Coronary artery (tissue), 2 donors: ENCODE data around the gene SERINC4.
"Not testable (repeated sequence)": the region's sequence is repeated elsewhere in the genome, so short reads cannot be mapped to it uniquely, and the experiment has no call there.

ENCODE experiments used
- DNase-seq: peaks from one replicate; pipeline ENCODE4 v3.0.0-alpha.2; 2017; ENCODE audit warnings: low spot score
- H3K27ac ChIP-seq, 2 donors: fragments of 200-600 bp; sonication (generic); one replicate each; pipeline ENCODE4 v1.5.1; 2016 to 2019
- H3K4me3 ChIP-seq: fragments of 200-600 bp; sonication (generic); 2 replicates; pipeline ENCODE4 v1.5.1; 2016; ENCODE audit warnings: mild to moderate bottlenecking, moderate library complexity
- TF ChIP-seq, protein P1 (sequence below): fragments of 200-600 bp; sonication (generic); IDR thresholded peaks from one replicate; pipeline ENCODE4 v1.5.1; 2019; ENCODE audit warnings: antibody characterized with exemption

SERINC4 gene

DNA sequence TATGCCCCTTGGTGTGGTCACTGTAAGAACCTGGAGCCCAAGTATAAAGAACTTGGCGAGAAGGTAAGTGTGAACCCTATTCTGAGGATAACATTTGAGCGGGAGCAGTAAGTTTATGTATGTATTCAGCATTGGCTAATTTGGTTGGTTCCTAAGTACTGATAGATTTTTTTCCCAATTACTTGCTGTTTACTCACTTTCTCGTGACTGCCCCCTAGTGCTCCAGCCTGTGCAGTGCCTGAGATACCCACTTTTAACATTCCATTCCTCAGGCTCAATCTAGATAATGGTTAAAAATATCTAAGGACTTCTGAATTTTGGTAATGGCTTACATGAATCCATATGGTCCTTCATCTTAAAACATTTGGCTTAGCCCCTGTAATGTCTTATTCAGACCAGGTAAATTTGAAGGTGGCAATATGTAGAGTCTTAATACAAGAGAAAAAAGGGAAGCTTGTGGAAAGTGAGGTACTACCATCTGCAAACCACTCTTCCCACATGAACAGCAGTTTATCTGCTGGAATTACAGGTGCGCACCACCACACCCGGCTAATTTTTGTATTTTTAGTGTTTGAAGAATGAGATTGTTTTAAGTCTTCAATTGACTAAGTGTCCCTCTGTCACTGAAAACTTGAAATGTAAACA, 30.3 kb downstream of the SERINC4 start:
- H3K27ac ChIP-seq = no peak overlapping the region
- TF ChIP-seq, protein P1, sequence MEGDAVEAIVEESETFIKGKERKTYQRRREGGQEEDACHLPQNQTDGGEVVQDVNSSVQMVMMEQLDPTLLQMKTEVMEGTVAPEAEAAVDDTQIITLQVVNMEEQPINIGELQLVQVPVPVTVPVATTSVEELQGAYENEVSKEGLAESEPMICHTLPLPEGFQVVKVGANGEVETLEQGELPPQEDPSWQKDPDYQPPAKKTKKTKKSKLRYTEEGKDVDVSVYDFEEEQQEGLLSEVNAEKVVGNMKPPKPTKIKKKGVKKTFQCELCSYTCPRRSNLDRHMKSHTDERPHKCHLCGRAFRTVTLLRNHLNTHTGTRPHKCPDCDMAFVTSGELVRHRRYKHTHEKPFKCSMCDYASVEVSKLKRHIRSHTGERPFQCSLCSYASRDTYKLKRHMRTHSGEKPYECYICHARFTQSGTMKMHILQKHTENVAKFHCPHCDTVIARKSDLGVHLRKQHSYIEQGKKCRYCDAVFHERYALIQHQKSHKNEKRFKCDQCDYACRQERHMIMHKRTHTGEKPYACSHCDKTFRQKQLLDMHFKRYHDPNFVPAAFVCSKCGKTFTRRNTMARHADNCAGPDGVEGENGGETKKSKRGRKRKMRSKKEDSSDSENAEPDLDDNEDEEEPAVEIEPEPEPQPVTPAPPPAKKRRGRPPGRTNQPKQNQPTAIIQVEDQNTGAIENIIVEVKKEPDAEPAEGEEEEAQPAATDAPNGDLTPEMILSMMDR = peak; percentile 65
- no peak overlapping the region for H3K4me3 ChIP-seq
- DNase-seq = no peak

DNA sequence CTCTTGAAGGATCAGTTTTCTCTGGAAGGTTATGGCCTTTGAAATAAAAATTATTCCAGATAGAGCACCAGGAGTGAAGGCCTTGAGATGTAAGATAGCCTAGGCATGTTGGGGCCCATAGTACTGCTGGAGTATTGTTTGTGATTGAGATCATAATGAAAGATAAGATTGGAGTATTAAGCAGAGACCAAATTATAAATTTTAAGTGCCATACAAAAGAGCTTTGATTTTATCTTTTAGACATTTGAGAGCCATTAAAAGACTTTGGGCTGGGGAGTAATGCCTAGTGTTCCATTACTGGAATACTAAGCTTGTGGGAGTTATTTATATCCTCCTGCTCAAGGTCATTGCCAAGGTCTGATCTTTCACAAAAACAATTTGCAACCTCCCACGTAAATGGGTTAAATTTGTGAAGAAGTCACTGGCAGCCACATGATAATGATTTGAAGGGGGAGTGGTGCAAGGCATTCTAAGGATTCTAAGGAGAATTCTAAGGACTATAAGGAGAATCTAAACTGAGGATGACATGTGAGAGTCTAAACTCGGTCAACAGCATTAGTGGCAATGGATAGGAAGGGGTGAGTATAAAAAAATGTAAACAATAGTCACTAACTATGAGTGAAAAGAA, 36.1 kb downstream of the SERINC4 start:
- no peak overlapping the region for H3K27ac ChIP-seq
- H3K4me3 ChIP-seq = no peak overlapping the region
- DNase-seq = no peak
- TF ChIP-seq, protein P1 = no peak

DNA sequence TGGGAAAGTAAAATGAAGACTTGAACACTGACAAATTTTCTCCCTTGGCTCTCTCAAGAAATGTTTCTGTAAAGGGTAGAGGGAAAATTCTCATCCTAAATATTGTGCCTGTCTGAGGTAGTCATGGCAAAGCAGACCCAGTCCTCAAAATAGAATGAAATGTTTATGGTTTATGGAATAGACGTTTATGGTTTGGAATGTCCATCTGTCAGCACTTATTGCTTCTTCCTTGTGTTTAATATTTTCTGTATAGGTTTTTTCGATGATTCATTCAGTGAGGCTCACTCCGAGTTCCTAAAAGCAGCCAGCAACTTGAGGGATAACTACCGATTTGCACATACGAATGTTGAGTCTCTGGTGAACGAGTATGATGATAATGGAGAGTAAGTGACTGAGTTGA, 37.2 kb downstream of the SERINC4 start:
- DNase-seq = no peak

DNA sequence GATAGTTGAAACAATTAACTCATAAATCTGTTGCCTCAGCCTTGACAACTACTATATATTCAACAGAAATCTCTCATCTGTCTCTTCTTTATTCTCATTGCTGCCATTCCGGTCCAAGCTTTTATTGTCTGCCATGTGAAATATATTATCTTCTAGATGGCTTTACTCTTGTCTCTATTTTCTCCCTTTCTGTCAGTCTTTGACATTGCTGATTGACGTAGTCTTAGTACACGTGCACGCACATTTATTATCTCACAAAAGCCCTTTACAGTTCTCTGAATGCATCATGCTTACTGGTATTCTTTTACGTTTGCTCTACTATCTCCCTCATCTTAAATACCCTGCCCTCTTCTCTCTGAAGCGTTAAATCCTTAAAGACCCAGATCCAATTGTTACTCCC, 48.1 kb downstream of the SERINC4 start:
- DNase-seq = no peak
- H3K27ac ChIP-seq = no peak overlapping the region
- no peak overlapping the region for H3K4me3 ChIP-seq
- TF ChIP-seq, protein P1 = no peak

More for the DNA sequence above, 37.2 kb downstream of the SERINC4 start:
- Histone ChIP-seq H3K27ac (no peak overlapping the region), H3K4me3 (no peak overlapping the region)
- TF ChIP-seq, protein P1 = no peak

DNA sequence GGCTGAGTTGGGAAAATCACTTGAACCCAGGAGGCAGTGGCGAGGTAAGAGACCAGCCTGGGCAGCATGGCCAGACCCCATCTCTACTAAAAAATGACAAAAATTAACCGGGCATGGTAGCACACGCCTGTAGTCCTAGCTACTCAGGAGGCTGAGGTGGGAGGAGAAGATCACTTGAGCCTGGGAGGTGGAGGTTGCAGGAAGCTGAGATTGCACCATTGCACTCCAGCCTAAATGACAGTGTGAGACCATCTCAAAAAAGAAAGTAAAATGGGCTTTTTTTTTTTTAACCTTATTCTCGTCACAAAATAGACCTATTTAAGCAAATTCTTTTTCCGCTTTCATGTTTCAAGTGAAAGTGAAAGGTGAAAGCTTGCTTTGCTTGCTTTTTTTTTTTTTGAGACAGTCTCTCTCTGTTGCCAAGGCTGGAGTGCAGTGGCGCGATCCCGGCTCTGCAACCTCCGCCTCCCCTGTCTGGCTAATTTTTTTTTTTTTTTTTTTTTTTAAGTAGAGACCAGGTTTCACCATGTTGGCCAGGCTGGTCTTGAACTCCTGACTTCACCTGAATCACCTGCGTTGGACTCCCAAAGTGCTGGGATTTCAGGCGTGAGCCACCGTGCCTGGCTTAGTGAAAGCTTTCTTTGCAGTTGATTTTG, 50.2 kb downstream of the SERINC4 start:
- no peak for DNase-seq
- H3K4me3 ChIP-seq = no peak overlapping the region
- TF ChIP-seq, protein P1 = no peak
- no peak overlapping the region for H3K27ac ChIP-seq

DNA sequence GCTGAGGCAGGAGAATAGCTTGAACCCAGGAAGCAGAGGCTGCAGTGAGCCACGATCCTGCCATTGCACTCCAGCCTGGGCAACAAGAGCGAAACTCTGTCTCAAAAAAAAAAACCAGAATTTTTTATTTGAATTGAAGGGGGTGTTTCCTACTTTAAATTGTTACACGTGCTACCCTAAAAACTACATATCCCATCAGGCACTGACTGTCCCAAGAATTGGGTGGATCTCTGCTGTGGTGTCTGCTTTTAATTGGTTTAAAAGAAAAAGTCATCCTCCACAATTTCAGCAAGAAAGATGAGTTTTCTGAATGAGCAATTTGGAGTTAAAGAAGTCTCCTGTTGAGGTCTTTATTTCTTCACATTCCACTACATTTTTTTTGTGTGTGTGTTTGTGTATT, 51.6 kb downstream of the SERINC4 start:
- TF ChIP-seq, protein P1 = no peak
- no peak overlapping the region for H3K27ac ChIP-seq
- peak overlapping the region; percentile 94 for H3K4me3 ChIP-seq
- no peak for DNase-seq

DNA sequence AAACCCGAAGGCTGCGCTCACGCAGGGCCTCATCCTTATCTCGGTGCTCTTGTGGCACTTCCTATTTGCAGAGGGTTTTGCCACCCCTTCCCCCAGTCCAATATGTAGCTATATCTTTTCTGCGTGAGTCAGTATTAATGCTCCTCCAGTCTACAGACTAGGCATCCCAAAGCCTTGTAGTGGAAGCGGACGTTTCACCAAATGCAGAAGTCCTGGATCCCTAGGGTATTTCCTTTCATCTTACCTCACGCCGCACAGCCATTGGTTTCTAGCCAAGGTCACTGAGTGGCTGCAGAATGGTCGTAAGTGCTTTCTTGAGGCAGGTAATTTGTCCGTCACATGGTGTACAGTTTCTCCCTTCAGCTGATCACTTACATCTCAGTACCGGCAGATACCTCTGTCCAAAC, 53.1 kb downstream of the SERINC4 start:
- Histone ChIP-seq H3K27ac (peak overlapping the region; percentile 93 to 95), H3K4me3 (peak overlapping the region; percentile 94)
- DNase-seq = not testable (repeated sequence)

DNA sequence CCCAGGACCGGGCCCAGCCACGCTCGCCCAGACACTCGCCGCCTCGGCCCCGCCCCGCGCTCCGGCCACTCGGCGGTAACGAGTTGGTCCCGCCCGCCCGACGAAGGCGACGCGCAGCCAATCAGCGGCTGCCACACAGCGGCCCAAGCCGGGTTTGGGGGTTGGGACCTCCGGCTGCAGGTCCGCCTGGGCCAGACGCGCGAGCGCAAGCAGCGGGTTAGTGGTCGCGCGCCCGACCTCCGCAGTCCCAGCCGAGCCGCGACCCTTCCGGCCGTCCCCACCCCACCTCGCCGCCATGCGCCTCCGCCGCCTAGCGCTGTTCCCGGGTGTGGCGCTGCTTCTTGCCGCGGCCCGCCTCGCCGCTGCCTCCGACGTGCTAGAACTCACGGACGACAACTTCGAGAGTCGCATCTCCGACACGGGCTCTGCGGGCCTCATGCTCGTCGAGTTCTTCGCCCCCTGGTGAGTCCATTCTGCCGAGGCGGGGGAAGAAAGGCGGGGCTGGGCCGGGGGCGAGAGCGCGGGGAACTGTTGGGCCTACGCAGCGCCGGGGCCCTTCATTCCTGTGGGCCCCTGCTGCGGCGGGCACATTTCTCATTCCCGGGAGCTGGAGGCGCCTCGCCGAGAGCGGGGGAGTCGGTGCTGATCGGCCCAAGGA, 53.6 kb downstream of the SERINC4 start, which contains the start of gene PDIA3:
PDIA3 (plus strand) TSS at position 194 of the 658 bp plus-strand sequence; CDS start at position 296, 102 bp downstream.
- Histone ChIP-seq H3K4me3 (peak within 1 kb of the TSS; percentile 94), H3K27ac (peak within 1 kb of the TSS; percentile 93 to 95)
- DNase-seq = peak; percentile 96
